Testis (tissue), 2 donors: ENCODE data around the gene NSMF.

Experiments used
- POLR2A ChIP-seq: fragments of 450-650 bp; IDR thresholded peaks from one replicate; pipeline ENCODE4 v1.6.1; 2017; ENCODE audit warnings: antibody characterized with exemption, mild to moderate bottlenecking, moderate library complexity
- TF ChIP-seq, protein P1 (sequence below), 3 experiments: fragments of 450-650 bp in 2 of 3; fragments of 200-600 bp in 1 of 3; sonication (generic) in 1 of 3; IDR thresholded peaks; one replicate each; pipeline ENCODE4 v1.5.1; 2016 to 2019; ENCODE audit warnings: antibody characterized with exemption in 3 of 3, mild to moderate bottlenecking in 2 of 3, moderate library complexity in 1 of 3

DNA sequence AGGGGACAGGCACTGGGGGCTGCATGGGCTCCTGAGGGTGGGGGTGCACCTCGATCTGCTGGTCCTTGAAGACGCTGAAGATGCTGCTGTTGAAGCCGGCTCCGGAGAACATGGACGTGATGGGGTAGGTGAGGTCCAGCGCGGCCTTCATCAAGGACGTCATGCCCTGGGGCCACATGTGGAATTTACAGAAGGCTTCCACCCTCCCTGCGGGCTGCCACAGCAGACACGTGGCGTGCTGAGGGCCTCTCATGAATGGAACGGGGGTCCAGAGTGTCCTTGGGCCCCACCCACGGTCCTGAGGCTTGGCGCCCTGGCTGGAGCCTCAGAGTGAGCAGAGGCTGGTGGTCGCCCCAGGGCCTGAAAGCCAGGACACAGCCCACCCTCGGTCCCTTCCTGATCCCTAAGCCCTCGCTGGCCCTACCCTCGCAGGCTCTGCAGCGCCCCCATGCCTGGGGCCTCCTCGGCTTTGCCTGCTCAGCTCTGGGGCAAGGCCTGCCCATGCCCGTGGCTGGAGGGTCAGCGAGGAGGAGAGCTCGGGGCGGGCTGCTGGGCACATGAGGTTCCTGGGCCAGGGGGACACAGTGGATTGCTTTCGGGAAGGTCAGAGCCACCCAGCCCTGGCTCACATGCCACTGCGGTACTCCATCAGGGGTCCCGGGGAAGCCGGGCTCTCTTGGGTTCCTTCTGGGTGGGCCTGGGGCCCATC, 5.3 kb upstream of the NSMF start:
- TF ChIP-seq, protein P1, sequence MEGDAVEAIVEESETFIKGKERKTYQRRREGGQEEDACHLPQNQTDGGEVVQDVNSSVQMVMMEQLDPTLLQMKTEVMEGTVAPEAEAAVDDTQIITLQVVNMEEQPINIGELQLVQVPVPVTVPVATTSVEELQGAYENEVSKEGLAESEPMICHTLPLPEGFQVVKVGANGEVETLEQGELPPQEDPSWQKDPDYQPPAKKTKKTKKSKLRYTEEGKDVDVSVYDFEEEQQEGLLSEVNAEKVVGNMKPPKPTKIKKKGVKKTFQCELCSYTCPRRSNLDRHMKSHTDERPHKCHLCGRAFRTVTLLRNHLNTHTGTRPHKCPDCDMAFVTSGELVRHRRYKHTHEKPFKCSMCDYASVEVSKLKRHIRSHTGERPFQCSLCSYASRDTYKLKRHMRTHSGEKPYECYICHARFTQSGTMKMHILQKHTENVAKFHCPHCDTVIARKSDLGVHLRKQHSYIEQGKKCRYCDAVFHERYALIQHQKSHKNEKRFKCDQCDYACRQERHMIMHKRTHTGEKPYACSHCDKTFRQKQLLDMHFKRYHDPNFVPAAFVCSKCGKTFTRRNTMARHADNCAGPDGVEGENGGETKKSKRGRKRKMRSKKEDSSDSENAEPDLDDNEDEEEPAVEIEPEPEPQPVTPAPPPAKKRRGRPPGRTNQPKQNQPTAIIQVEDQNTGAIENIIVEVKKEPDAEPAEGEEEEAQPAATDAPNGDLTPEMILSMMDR (IDR thresholded peaks at IDR 0.05): no peak
- TF ChIP-seq POLR2A: no peak
